Measurements from ENCODE around the gene AK2. TPM values are rescaled to one million over a fixed set of nuclear protein-coding genes. Genes with fewer than 3 reads are reported as not detected.
A peak's percentile ranks its signal among the peaks of the same experiment; 100 is the strongest.

AK2 gene
- total and polyA plus RNA-seq, 7 donors = 79.6 to 202 (median 139) TPM

- DNase-seq = no peak
- H3K27ac ChIP-seq = no peak overlapping the region
- H3K4me1 ChIP-seq = peaks cover 0 to 27% (median 13%) of the 10 kb centered on the region in 4 donors
- H3K4me3 ChIP-seq = no peak overlapping the region
- peaks cover 0 to 21% (median 7%) of the 10 kb centered on the region in 4 donors for H3K36me3 ChIP-seq
- H3K9me3 ChIP-seq = no peaks in the 10 kb centered on the region
- intact Hi-C loops (cut with DNase I) = loop anchor here (5.0 kb wide), 2 partner anchors 39 to 74 kb away; no protein-coding TSS in a partner anchor
- TF ChIP-seq EP300 (IDR thresholded peaks at IDR 0.05) (no peak), POLR2AphosphoS5 (IDR thresholded peaks at IDR 0.05) (no peak), POLR2A (IDR thresholded peaks at IDR 0.05) (no peak), CTCF (IDR thresholded peaks at IDR 0.05) (no peak)
- WGBS, 2 donors = 90 to 95% methylated on average over 9 of the region's 9 CpGs
- no peaks in the 10 kb centered on the region for H3K27me3 ChIP-seq
Observed at GRCh38 chr1:33005838-33006421, 30.8 kb downstream of the AK2 start.

GRCh38 chr1:33005117-33005837 is 31.4 kb downstream of the AK2 start:
- intact Hi-C loops (cut with DNase I) = loop anchor here (5.0 kb wide), 2 partner anchors 38 to 73 kb away; no protein-coding TSS in a partner anchor
- DNase-seq = no peak
- Histone ChIP-seq H3K36me3 (peaks cover 0 to 21% (median 7%) of the 10 kb centered on the region in 4 donors), H3K27ac (no peak overlapping the region), H3K4me1 (peaks cover 0 to 22% (median 6%) of the 10 kb centered on the region in 4 donors), H3K9me3 (no peaks in the 10 kb centered on the region), H3K27me3 (no peaks in the 10 kb centered on the region), H3K4me3 (no peak overlapping the region)
- no peak for TF ChIP-seq CTCF (IDR thresholded peaks at IDR 0.05)
- no peak for TF ChIP-seq POLR2AphosphoS5 (IDR thresholded peaks at IDR 0.05)
- no peak for TF ChIP-seq EP300 (IDR thresholded peaks at IDR 0.05)
- no peak for TF ChIP-seq POLR2A (IDR thresholded peaks at IDR 0.05)
- WGBS, 2 donors = 91 to 95% methylated on average over 2 of the region's 2 CpGs

GRCh38 chr1:33004613-33005012 is 32.1 kb downstream of the AK2 start:
- Histone ChIP-seq H3K4me3 (no peak overlapping the region), H3K27me3 (no peaks in the 10 kb centered on the region), H3K27ac (no peak overlapping the region), H3K36me3 (peaks cover 0 to 21% (median 7%) of the 10 kb centered on the region in 4 donors), H3K9me3 (no peaks in the 10 kb centered on the region), H3K4me1 (peaks cover 0 to 17% (median 5%) of the 10 kb centered on the region in 4 donors)
- intact Hi-C loops (cut with DNase I) = loop anchor here (5.0 kb wide), 2 partner anchors 37 to 72 kb away; no protein-coding TSS in a partner anchor
- WGBS, 2 donors = 91 to 95% methylated on average over 2 of the region's 2 CpGs
- TF ChIP-seq POLR2AphosphoS5 (IDR thresholded peaks at IDR 0.05) (peak in 1 of 4 donors; percentile 4), CTCF (IDR thresholded peaks at IDR 0.05) (no peak)
- DNase-seq = no peak

GRCh38 chr1:33003657-33004056 is 33.0 kb downstream of the AK2 start:
- Histone ChIP-seq H3K27ac (no peak overlapping the region), H3K4me3 (no peak overlapping the region), H3K4me1 (peaks cover 0 to 8% (median 4%) of the 10 kb centered on the region in 4 donors), H3K9me3 (no peaks in the 10 kb centered on the region), H3K27me3 (no peaks in the 10 kb centered on the region), H3K36me3 (peaks cover 0 to 13% (median 4%) of the 10 kb centered on the region in 4 donors)
- TF ChIP-seq EP300 (IDR thresholded peaks at IDR 0.05) (no peak), CTCF (IDR thresholded peaks at IDR 0.05) (no peak), POLR2A (IDR thresholded peaks at IDR 0.05) (no peak), POLR2AphosphoS5 (IDR thresholded peaks at IDR 0.05) (no peak)
- 90 to 96% methylated on average over 4 of the region's 4 CpGs for WGBS, 2 donors
- no peak for DNase-seq
- intact Hi-C loops (cut with DNase I) = no loop called here

All from sigmoid colon (tissue), 7 donors.